ENCODE data around the gene REL. TPM values are rescaled to one million over a fixed set of nuclear protein-coding genes. Genes with fewer than 3 reads are reported as not detected.
"Not testable (repeated sequence)": the region's sequence is repeated elsewhere in the genome, so short reads cannot be mapped to it uniquely, and the experiment has no call there.

REL gene
- total RNA-seq, 4 donors from 2014 or later = 10.5 to 17.3 (median 12.7) TPM

GRCh38 chr2:60885683-60886082, 4.3 kb downstream of the REL start:
- no peaks in the 10 kb centered on the region for H3K9me3 ChIP-seq
- H3K27ac ChIP-seq = peak overlapping the region in 2 of 4 donors; percentile 30 to 99
- WGBS, 2 donors = 78% methylated on average over 2 of the region's 2 CpGs
- H3K27me3 ChIP-seq = no peaks in the 10 kb centered on the region
- DNase-seq (ENCODE audit: low spot score in 2 of 2) = no peak
- TF ChIP-seq POLR2A (IDR thresholded peaks at IDR 0.05) = no peak
- no peak for TF ChIP-seq EP300 (IDR thresholded peaks at IDR 0.05)
- TF ChIP-seq CTCF (IDR thresholded peaks at IDR 0.05) = no peak
- no peaks in the 10 kb centered on the region for H3K36me3 ChIP-seq
- H3K4me1 ChIP-seq = peaks cover 0 to 41% (median 10%) of the 10 kb centered on the region in 4 donors
- H3K4me3 ChIP-seq = no peak overlapping the region

GRCh38 chr2:60886991-60887390, 5.6 kb downstream of the REL start:
- Histone ChIP-seq H3K27me3 (no peaks in the 10 kb centered on the region), H3K4me3 (no peak overlapping the region), H3K4me1 (peaks cover 0 to 41% (median 10%) of the 10 kb centered on the region in 4 donors), H3K9me3 (no peaks in the 10 kb centered on the region), H3K27ac (no peak overlapping the region), H3K36me3 (peaks cover 0 to 2% (median under 1%) of the 10 kb centered on the region in 3 donors)
- TF ChIP-seq CTCF (IDR thresholded peaks at IDR 0.05) (no peak), EP300 (IDR thresholded peaks at IDR 0.05) (no peak), POLR2A (IDR thresholded peaks at IDR 0.05) (no peak)
- DNase-seq (ENCODE audit: low spot score in 2 of 2) = no peak
- WGBS, 2 donors = 54 to 58% methylated on average over 3 of the region's 3 CpGs

- no peak for TF ChIP-seq CTCF (IDR thresholded peaks at IDR 0.05)
- TF ChIP-seq EP300 (IDR thresholded peaks at IDR 0.05) = no peak
- no peak for TF ChIP-seq POLR2A (IDR thresholded peaks at IDR 0.05)
- H3K27ac ChIP-seq = no peak overlapping the region
- peaks cover 0 to 29% (median 8%) of the 10 kb centered on the region in 4 donors for H3K4me1 ChIP-seq
- peaks cover 0 to 12% (median 4%) of the 10 kb centered on the region in 3 donors for H3K36me3 ChIP-seq
- H3K27me3 ChIP-seq = no peaks in the 10 kb centered on the region
- WGBS, 2 donors = 93 to 100% methylated on average over 2 of the region's 2 CpGs
- no peak overlapping the region for H3K4me3 ChIP-seq
- DNase-seq (ENCODE audit: low spot score in 2 of 2) = no peak
- no peaks in the 10 kb centered on the region for H3K9me3 ChIP-seq
Observed at GRCh38 chr2:60888853-60889252, 7.5 kb downstream of the REL start.

GRCh38 chr2:60889581-60890392, 8.4 kb downstream of the REL start:
- not testable (repeated sequence) for H3K9me3 ChIP-seq; H3K27ac ChIP-seq; H3K4me3 ChIP-seq; H3K27me3 ChIP-seq; DNase-seq (ENCODE audit: low spot score in 2 of 2)
- Histone ChIP-seq H3K4me1 (peaks cover 0 to 24% (median 5%) of the 10 kb centered on the region in 4 donors), H3K36me3 (peaks cover 0 to 17% (median 4%) of the 10 kb centered on the region in 3 donors)
- WGBS, 2 donors = 96% methylated on average over 7 of the region's 7 CpGs

GRCh38 chr2:60890393-60890707, 9.0 kb downstream of the REL start:
- Histone ChIP-seq H3K9me3 (no peaks in the 10 kb centered on the region), H3K36me3 (peaks cover 0 to 23% (median 4%) of the 10 kb centered on the region in 3 donors), H3K4me1 (peaks cover 0 to 24% (median 3%) of the 10 kb centered on the region in 4 donors), H3K4me3 (no peak overlapping the region), H3K27ac (no peak overlapping the region), H3K27me3 (no peaks in the 10 kb centered on the region)
- no peak for DNase-seq (ENCODE audit: low spot score in 2 of 2)
- 94 to 97% methylated on average over 1 of the region's 1 CpG for WGBS, 2 donors
- no peak for TF ChIP-seq CTCF (IDR thresholded peaks at IDR 0.05)
- no peak for TF ChIP-seq EP300 (IDR thresholded peaks at IDR 0.05)
- TF ChIP-seq POLR2A (IDR thresholded peaks at IDR 0.05) = no peak

All from tibial nerve (tissue), 4 donors.